DMS79 treated with DMSO at 0.1 percent for 48 hours (cell line): Measurements from ENCODE around the gene IFI44.

Experiments
- DNase-seq: peaks from one replicate; lab custom pipeline; 2025; lab: John Stamatoyannopoulos, UW

The IFI44 gene

GRCh38 chr1:78712467-78713051 is 62.9 kb downstream of the IFI44 start:
- DNase-seq: no peak

- DNase-seq: no peak
Measured at GRCh38 chr1:78713297-78713696, 63.7 kb downstream of the IFI44 start.
